ENCODE data around the gene BICRA.

GRCh38 chr19:47670736-47671135 is 61.8 kb downstream of the BICRA start:
- TF ChIP-seq CTCF (conservative IDR thresholded peaks at IDR 0.05; ENCODE audit: low read length) = no peak
- TF ChIP-seq EZH2phosphoT487 (IDR thresholded peaks at IDR 0.05; ENCODE audit: borderline replicate concordance, low read depth, low read length) = no peak
